HG03066 (cell line): ENCODE data around the gene IQSEC3.
"Not testable (repeated sequence)": the region's sequence is repeated elsewhere in the genome, so short reads cannot be mapped to it uniquely, and the experiment has no call there.

Source experiments
- ATAC-seq: cut with Tn5 transposase; IDR thresholded peaks from one replicate; pipeline ENCODE4 v1.9.1; 2021; ENCODE audit warnings: low read depth; ENCODE audit not compliant: unreplicated experiment

Gene IQSEC3

DNA sequence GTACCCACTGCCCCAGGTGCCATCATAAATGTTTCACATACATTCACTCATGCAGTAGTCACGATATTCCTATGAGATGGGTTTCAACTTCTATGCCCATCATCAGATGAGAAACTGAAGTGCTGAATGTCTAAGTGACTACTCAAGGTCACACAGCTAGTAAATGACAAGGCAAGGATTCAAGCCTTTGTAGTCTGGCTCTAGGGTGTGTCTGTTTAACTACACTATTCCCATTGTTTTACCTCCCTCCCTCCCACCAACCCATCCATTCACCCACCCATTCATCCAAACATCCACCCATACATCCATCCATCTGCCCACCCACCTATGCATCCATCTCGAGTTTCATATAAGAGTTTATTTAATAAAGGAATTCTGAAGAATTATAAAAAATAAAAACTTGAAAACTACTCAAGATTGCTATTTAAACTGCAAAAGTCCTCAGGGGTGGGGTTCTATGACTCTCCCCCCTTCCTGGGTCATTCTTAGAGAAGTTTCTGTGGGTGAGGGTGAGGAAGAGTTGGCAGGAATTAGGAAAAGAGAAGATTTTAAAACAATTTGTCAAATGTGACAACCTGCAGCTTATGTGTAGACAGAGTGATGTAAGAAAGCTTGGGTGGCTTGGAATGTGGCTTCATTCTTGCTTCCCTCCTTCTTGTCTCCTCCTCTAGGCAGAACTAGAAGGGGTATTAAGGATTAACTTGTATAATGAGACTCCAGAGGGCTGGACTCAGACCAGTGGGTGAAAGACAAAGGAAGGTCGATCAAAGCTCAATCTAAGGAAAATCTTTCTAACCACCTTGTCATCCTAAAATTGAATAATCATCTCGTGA, 13.4 kb upstream of the IQSEC3 start:
- not testable (repeated sequence) for ATAC-seq

DNA sequence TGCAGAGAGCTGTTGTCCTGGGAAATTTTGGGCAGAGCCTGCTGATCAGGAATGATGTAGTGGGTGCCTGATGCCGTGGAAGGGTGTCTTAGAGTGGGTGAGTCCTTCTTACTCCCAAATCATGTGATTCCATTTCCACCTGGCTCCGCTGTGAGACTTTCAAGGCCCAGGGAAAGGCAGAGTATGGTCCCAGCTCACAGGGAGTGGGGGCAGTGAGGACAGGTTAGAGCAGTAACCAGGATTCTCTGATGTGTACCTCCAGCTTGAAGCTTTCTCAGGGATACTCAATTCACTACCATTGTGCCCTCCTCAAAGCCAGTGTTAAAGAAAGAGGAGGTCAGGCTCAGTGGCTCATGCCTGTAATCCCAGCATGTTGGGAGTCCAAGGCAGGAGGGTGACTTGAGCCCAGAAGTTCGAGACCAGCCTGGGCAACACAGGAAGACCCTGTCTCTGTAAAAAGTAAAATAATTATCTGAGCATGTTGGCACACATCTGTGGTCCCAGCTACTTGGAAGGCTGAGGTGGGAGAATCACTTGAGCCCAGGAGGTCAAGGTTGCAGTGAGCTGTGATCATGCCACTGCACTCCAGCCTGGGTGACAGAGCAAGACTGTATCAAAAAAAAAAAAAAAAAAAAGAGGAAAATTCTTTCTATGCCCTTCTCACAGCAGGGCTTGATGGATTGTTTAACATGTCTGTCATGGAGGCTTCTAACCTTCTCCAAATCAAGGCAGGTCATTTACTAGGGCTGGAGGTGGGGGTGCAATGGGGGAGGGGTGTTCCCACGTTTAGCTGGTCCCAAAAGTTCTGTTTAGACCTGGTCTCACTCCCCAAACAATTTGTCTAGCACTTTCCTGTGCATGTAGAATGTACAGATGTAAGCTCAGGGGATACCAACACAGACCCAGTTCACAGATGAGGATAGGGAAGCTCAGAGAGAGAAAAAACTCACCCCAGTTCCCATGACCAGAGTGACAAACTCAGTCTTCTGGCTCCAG, 12.5 kb upstream of the IQSEC3 start:
- no peak for ATAC-seq

DNA sequence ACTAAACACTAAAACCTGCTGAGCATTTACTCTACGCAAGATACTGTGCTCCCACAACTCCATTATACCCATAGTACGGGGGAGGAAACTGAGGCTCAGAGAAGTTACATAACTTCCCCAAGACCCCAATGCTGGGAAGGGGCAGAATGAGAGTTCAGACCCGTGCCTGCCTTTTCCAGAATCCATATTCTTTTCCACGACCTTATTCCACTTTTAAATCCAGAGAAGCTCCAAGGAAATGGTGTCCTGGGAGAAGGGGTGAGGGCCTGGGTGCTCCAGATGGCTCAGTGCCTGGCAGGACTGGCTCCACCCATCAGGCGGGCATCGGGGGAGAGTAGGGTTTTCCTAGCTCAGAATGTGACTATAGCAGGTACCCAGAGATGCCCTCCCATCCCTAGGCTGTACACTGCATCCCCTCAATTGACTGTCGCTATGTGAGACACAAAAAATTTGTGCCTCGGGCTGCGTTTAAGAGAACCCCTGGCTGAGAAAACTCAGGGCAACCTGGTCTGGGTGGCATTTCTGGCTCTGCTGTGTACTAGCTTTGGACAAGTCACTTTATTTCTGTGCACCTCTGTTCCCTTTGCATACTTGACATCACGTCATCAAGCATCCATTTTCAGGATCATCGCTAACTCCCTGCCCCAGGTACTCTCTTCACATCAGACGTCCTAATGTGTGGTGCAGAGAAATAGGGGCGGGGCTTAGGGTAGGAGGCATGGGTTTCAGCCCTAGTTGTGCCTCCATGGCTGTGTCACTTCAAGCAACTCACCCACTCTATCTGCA, 11.6 kb upstream of the IQSEC3 start:
- ATAC-seq: no peak

DNA sequence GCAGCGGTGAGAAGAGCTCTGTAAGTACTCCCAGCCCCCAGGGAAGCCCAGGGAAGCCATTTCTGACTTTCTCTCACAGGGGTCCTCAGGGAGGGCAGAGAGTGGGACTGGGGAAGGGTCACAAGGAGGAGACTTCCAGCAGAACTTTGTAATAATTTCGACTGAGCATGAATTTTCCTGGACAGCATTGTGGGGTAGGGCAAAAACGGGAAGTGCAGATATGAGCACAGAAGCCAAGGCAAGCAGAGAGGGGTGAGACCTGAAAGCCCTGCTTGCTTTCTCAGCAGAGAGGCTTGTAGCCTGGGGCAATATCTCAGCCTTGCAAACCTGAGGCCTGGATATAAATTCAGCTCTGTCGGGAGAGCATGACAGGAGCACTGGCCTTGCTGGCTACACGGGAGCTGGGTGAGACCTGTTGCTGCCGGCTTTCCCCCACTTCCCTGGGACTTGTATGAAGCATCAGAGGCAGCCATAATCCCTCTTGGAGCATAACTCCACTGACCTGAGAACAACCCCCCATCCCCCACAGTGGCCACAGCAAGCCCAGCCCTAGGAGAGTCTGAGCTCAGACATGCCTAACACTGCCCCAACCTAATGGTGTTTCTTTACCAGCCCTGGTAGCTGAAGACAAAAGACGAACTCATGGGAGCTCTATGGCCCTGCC, 9.8 kb upstream of the IQSEC3 start:
- ATAC-seq: no peak

GRCh38 chr12:57539-57938, 9.0 kb upstream of the IQSEC3 start:
- no peak for ATAC-seq

- ATAC-seq: no peak
Measured at GRCh38 chr12:58832-59231, 7.7 kb upstream of the IQSEC3 start.

- not testable (repeated sequence) for ATAC-seq
Measured at GRCh38 chr12:61845-62244, 4.7 kb upstream of the IQSEC3 start.

DNA sequence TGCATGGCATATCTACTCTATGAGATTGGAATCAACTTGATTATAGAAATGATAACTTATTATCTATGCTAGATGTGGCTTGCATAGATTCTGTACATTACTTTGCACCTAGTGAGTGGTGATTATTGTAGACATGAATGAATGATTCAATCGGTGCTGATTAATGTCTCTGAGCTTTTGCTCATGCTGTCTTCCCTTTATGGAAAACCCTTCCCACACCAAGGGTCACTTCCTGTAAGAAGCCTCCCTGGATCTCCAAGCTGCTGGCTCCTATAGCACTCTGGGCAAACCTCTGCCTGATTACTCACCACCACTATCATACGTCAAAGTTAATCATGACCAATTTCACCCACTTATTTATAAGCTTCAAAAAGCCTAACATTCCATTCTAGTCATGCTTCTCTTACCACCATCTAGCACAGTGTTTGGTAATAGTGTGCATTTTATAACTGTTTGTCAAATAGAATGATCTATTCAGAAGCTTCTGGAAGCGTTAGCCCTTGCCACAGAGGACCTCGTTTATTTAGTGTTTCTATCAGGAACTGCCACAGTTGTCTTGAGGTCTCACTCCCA, 990 bp upstream of the IQSEC3 start:
- not testable (repeated sequence) for ATAC-seq

- not testable (repeated sequence) for ATAC-seq
Measured at GRCh38 chr12:66782-67504, 376 bp downstream of the IQSEC3 start.

DNA sequence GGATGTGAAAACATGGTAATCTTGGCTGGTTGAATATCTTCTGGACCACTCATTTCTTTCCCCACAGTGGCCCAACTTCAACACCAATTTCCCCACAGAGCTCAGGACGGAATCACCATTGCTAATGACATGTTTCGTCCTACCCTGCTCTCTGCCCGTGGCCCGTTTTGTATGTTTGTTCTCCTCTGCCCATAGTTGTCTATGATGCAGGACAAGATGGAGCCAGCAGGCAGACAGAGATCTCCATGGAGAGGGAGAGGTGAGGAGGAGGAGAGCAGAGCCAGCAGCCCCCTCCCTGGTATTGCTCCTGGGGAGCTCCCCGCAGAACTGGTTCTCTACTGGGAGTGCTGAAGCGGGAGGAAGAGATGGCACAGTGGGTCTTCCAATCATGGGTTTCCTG, 3.1 kb downstream of the IQSEC3 start:
- ATAC-seq: not testable (repeated sequence)

GRCh38 chr12:70541-70940, 4.0 kb downstream of the IQSEC3 start:
- ATAC-seq: not testable (repeated sequence)

GRCh38 chr12:72018-72417, 5.5 kb downstream of the IQSEC3 start:
- ATAC-seq: not testable (repeated sequence)

GRCh38 chr12:74420-75190, 8.0 kb downstream of the IQSEC3 start:
- not testable (repeated sequence) for ATAC-seq

GRCh38 chr12:75541-75940, 9.0 kb downstream of the IQSEC3 start:
- ATAC-seq: not testable (repeated sequence)

GRCh38 chr12:76102-76501, 9.5 kb downstream of the IQSEC3 start:
- not testable (repeated sequence) for ATAC-seq

DNA sequence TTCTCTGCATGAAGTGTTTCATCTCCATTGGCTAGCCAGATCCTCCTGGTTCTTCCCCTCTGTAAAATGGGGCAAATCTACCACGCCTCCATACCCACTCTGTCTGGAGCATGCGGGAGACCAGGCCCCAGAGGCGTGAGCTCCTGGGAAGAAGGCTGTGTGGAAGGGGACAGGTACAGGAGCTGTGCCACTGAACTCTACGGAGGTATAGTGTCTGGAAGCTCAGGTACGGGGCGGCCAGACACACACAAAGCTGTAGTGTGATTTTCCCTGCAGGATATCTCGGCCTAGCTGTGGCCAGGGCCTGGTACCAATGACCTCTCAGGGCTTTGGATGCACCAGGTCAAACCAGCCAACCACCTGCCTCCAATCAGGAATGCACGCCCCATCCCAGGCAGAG, 10.0 kb downstream of the IQSEC3 start:
- ATAC-seq: not testable (repeated sequence)

- not testable (repeated sequence) for ATAC-seq
Measured at GRCh38 chr12:77101-77719, 10.6 kb downstream of the IQSEC3 start.
